ENCODE measurements around the gene UQCRC1. TPM values are rescaled to one million over a fixed set of nuclear protein-coding genes. Genes with fewer than 3 reads are reported as not detected.

UQCRC1 gene
- total RNA-seq, 5 donors from 2014 or later (not counting 1 experiment from before 2014, with no cell fraction given): 93.0 to 109 (median 98.4) TPM

- Mint-ChIP-seq H3K4me3 (no peak overlapping the region), H3K27ac (no peak overlapping the region), H3K36me3 (no peaks in the 10 kb centered on the region), H3K27me3 (peaks cover 41 to 57% of the 10 kb centered on the region in 2 donors), H3K4me1 (peaks cover 6 to 9% (median 6%) of the 10 kb centered on the region in 3 donors), H3K9me3 (no peaks in the 10 kb centered on the region)
- Histone ChIP-seq H3K9me3 (no peaks in the 10 kb centered on the region), H3K27ac (ENCODE audit: low read length) (no peak overlapping the region), H3K27me3 (replicated peaks in 1 of 2; ENCODE audit: control insufficient read depth in 2 of 2, extremely low read depth in 1 of 2, insufficient read depth in 2 of 2, low read length in 1 of 2) (peaks cover 0 to 82% of the 10 kb centered on the region in 2 experiments), H3K4me1 (ENCODE audit: control insufficient read depth in 1 of 2, extremely low read depth in 1 of 2, insufficient read depth in 2 of 2, low read length in 2 of 2) (peaks cover 0 to 10% of the 10 kb centered on the region in 2 experiments), H3K4me3 (ENCODE audit: control insufficient read depth in 1 of 2, extremely low read depth in 1 of 2, low read length in 1 of 2) (no peak overlapping the region), H3K36me3 (ENCODE audit: control insufficient read depth in 2 of 2, extremely low read depth in 1 of 2, insufficient read depth in 1 of 2, low read length in 1 of 2) (peaks cover 0 to 3% of the 10 kb centered on the region in 2 donors)
- CTCF ChIA-PET: no interaction called here
- no peak for ATAC-seq (replicated peaks in 1 of 4)
- POLR2A ChIA-PET: no interaction called here
- no peak for DNase-seq
- WGBS (ENCODE audit: insufficient coverage): 88% methylated on average over 13 of the region's 21 CpGs
These were observed 16.8 kb downstream of the UQCRC1 start for GRCh38 chr3:48592519-48593087.

- no peak for DNase-seq
- no peaks in the 10 kb centered on the region for H3K36me3 Mint-ChIP-seq
- ChIA-PET CTCF (no interaction called here), POLR2A (no interaction called here)
- H3K27ac Mint-ChIP-seq: no peak overlapping the region
- peaks cover 0 to 87% of the 10 kb centered on the region in 2 experiments for H3K27me3 ChIP-seq (replicated peaks in 1 of 2; ENCODE audit: control insufficient read depth in 2 of 2, extremely low read depth in 1 of 2, insufficient read depth in 2 of 2, low read length in 1 of 2)
- WGBS (ENCODE audit: insufficient coverage): 91% methylated on average over 18 of the region's 22 CpGs
- H3K4me3 Mint-ChIP-seq: no peak overlapping the region
- H3K9me3 Mint-ChIP-seq: no peaks in the 10 kb centered on the region
- no peaks in the 10 kb centered on the region for H3K9me3 ChIP-seq
- no peak overlapping the region for H3K27ac ChIP-seq (ENCODE audit: low read length)
- peaks cover 6 to 9% (median 6%) of the 10 kb centered on the region in 3 donors for H3K4me1 Mint-ChIP-seq
- no peaks in the 10 kb centered on the region for H3K36me3 ChIP-seq (ENCODE audit: control insufficient read depth in 2 of 2, extremely low read depth in 1 of 2, insufficient read depth in 1 of 2, low read length in 1 of 2)
- H3K4me1 ChIP-seq (ENCODE audit: control insufficient read depth in 1 of 2, extremely low read depth in 1 of 2, insufficient read depth in 2 of 2, low read length in 2 of 2): peaks cover 0 to 10% of the 10 kb centered on the region in 2 experiments
- peaks cover 41 to 61% of the 10 kb centered on the region in 2 donors for H3K27me3 Mint-ChIP-seq
- no peak for ATAC-seq (replicated peaks in 1 of 4)
- no peak overlapping the region for H3K4me3 ChIP-seq (ENCODE audit: control insufficient read depth in 1 of 2, extremely low read depth in 1 of 2, low read length in 1 of 2)
These were observed 17.4 kb downstream of the UQCRC1 start for GRCh38 chr3:48591886-48592518.

- ATAC-seq (replicated peaks in 1 of 4): no peak
- ChIA-PET CTCF (no interaction called here), POLR2A (no interaction called here)
- Mint-ChIP-seq H3K36me3 (no peaks in the 10 kb centered on the region), H3K4me3 (no peak overlapping the region), H3K9me3 (no peaks in the 10 kb centered on the region), H3K27me3 (peaks cover 41 to 63% of the 10 kb centered on the region in 2 donors), H3K27ac (no peak overlapping the region), H3K4me1 (peaks cover 6 to 9% (median 6%) of the 10 kb centered on the region in 3 donors)
- Histone ChIP-seq H3K27me3 (replicated peaks in 1 of 2; ENCODE audit: control insufficient read depth in 2 of 2, extremely low read depth in 1 of 2, insufficient read depth in 2 of 2, low read length in 1 of 2) (peaks cover 0 to 91% of the 10 kb centered on the region in 2 experiments), H3K4me1 (ENCODE audit: control insufficient read depth in 1 of 2, extremely low read depth in 1 of 2, insufficient read depth in 2 of 2, low read length in 2 of 2) (peaks cover 0 to 10% of the 10 kb centered on the region in 2 experiments), H3K36me3 (ENCODE audit: control insufficient read depth in 2 of 2, extremely low read depth in 1 of 2, insufficient read depth in 1 of 2, low read length in 1 of 2) (no peaks in the 10 kb centered on the region), H3K4me3 (ENCODE audit: control insufficient read depth in 1 of 2, extremely low read depth in 1 of 2, low read length in 1 of 2) (no peak overlapping the region), H3K9me3 (no peaks in the 10 kb centered on the region), H3K27ac (ENCODE audit: low read length) (no peak overlapping the region)
- 84% methylated on average over 13 of the region's 14 CpGs for WGBS (ENCODE audit: insufficient coverage)
- DNase-seq: no peak
These were observed 18.0 kb downstream of the UQCRC1 start for GRCh38 chr3:48591436-48591835.

GRCh38 chr3:48588230-48588629, 21.2 kb downstream of the UQCRC1 start:
- peaks cover 32 to 45% of the 10 kb centered on the region in 2 donors for H3K27me3 Mint-ChIP-seq
- H3K36me3 ChIP-seq (ENCODE audit: control insufficient read depth in 2 of 2, extremely low read depth in 1 of 2, insufficient read depth in 1 of 2, low read length in 1 of 2): no peaks in the 10 kb centered on the region
- DNase-seq (no peak), ATAC-seq (replicated peaks in 1 of 4) (no peak)
- ChIA-PET CTCF (no interaction called here), POLR2A (no interaction called here)
- H3K27me3 ChIP-seq (replicated peaks in 1 of 2; ENCODE audit: control insufficient read depth in 2 of 2, extremely low read depth in 1 of 2, insufficient read depth in 2 of 2, low read length in 1 of 2): peaks cover 0 to 74% of the 10 kb centered on the region in 2 experiments
- 62% methylated on average over 15 of the region's 15 CpGs for WGBS (ENCODE audit: insufficient coverage)
- peaks cover 0 to 2% of the 10 kb centered on the region in 2 experiments for H3K4me1 ChIP-seq (ENCODE audit: control insufficient read depth in 1 of 2, extremely low read depth in 1 of 2, insufficient read depth in 2 of 2, low read length in 2 of 2)
- H3K36me3 Mint-ChIP-seq: no peaks in the 10 kb centered on the region
- H3K9me3 Mint-ChIP-seq: no peaks in the 10 kb centered on the region
- no peaks in the 10 kb centered on the region for H3K4me1 Mint-ChIP-seq
- H3K27ac Mint-ChIP-seq: no peak overlapping the region
- no peaks in the 10 kb centered on the region for H3K9me3 ChIP-seq
- no peak overlapping the region for H3K4me3 Mint-ChIP-seq
- H3K4me3 ChIP-seq (ENCODE audit: control insufficient read depth in 1 of 2, extremely low read depth in 1 of 2, low read length in 1 of 2): no peak overlapping the region
- H3K27ac ChIP-seq (ENCODE audit: low read length): no peak overlapping the region

- CTCF ChIA-PET: no interaction called here
These were observed 21.8 kb downstream of the UQCRC1 start for GRCh38 chr3:48587686-48588085.

GRCh38 chr3:48585411-48585810, 24.0 kb downstream of the UQCRC1 start:
- Histone ChIP-seq H3K4me3 (ENCODE audit: control insufficient read depth in 1 of 2, extremely low read depth in 1 of 2, low read length in 1 of 2) (no peak overlapping the region), H3K9me3 (no peaks in the 10 kb centered on the region), H3K27ac (ENCODE audit: low read length) (no peak overlapping the region), H3K4me1 (ENCODE audit: control insufficient read depth in 1 of 2, extremely low read depth in 1 of 2, insufficient read depth in 2 of 2, low read length in 2 of 2) (peaks cover 0 to 2% of the 10 kb centered on the region in 2 experiments), H3K27me3 (replicated peaks in 1 of 2; ENCODE audit: control insufficient read depth in 2 of 2, extremely low read depth in 1 of 2, insufficient read depth in 2 of 2, low read length in 1 of 2) (peaks cover 0 to 55% of the 10 kb centered on the region in 2 experiments), H3K36me3 (ENCODE audit: control insufficient read depth in 2 of 2, extremely low read depth in 1 of 2, insufficient read depth in 1 of 2, low read length in 1 of 2) (no peaks in the 10 kb centered on the region)
- CTCF ChIA-PET: no interaction called here
- H3K4me1 Mint-ChIP-seq: no peaks in the 10 kb centered on the region
- H3K9me3 Mint-ChIP-seq: no peaks in the 10 kb centered on the region
- DNase-seq (no peak), ATAC-seq (replicated peaks in 1 of 4) (no peak)
- POLR2A ChIA-PET: no interaction called here
- peaks cover 19 to 26% of the 10 kb centered on the region in 2 donors for H3K27me3 Mint-ChIP-seq
- H3K4me3 Mint-ChIP-seq: no peak overlapping the region
- WGBS (ENCODE audit: insufficient coverage): 80% methylated on average over 3 of the region's 8 CpGs
- no peaks in the 10 kb centered on the region for H3K36me3 Mint-ChIP-seq
- H3K27ac Mint-ChIP-seq: no peak overlapping the region

More at GRCh38 chr3:48587686-48588085, 21.8 kb downstream of the UQCRC1 start:
- Mint-ChIP-seq H3K27ac (no peak overlapping the region), H3K36me3 (no peaks in the 10 kb centered on the region), H3K4me1 (no peaks in the 10 kb centered on the region), H3K27me3 (peaks cover 30 to 40% of the 10 kb centered on the region in 2 donors), H3K9me3 (no peaks in the 10 kb centered on the region), H3K4me3 (no peak overlapping the region)
- POLR2A ChIA-PET: no interaction called here
- Histone ChIP-seq H3K27me3 (replicated peaks in 1 of 2; ENCODE audit: control insufficient read depth in 2 of 2, extremely low read depth in 1 of 2, insufficient read depth in 2 of 2, low read length in 1 of 2) (peaks cover 0 to 68% of the 10 kb centered on the region in 2 experiments), H3K27ac (ENCODE audit: low read length) (no peak overlapping the region), H3K4me3 (ENCODE audit: control insufficient read depth in 1 of 2, extremely low read depth in 1 of 2, low read length in 1 of 2) (no peak overlapping the region), H3K4me1 (ENCODE audit: control insufficient read depth in 1 of 2, extremely low read depth in 1 of 2, insufficient read depth in 2 of 2, low read length in 2 of 2) (peaks cover 0 to 2% of the 10 kb centered on the region in 2 experiments), H3K9me3 (no peaks in the 10 kb centered on the region), H3K36me3 (ENCODE audit: control insufficient read depth in 2 of 2, extremely low read depth in 1 of 2, insufficient read depth in 1 of 2, low read length in 1 of 2) (no peaks in the 10 kb centered on the region)
- ATAC-seq (replicated peaks in 1 of 4): no peak
- WGBS (ENCODE audit: insufficient coverage): 83% methylated on average over 9 of the region's 11 CpGs
- DNase-seq: no peak

Measured in T-cell (primary cell).